ENCODE measurements around the gene CCDC63.

The CCDC63 gene

DNA sequence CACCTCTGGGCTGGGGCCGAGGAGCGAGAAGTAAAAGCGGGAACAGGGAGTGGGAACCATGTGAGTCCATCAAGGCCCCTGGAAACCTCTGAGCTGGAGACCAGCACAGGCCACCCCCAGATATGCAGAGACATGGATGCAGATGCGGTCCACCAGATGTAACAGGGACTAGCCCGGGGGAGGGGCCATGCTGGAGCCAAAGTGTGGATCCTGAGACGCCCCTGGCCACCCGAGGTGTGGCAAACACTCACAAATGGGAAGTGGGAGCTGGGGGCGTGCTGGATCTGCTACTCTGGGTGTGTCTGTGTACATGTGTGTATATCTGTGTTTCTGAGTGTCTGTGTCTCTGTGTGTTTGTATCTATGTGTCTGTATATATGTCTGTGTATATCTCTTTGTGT is 60.8 kb downstream of the CCDC63 start:
- Histone ChIP-seq H3K27me3 (ENCODE audit: insufficient read depth, low read length) (no peaks in the 10 kb centered on the region), H3K4me1 (ENCODE audit: insufficient read depth, low read length) (no peaks in the 10 kb centered on the region), H3K9ac (ENCODE audit: low read depth, low read length) (no peak overlapping the region), H3K27ac (ENCODE audit: low read depth, low read length) (no peak overlapping the region), H3K4me3 (ENCODE audit: low read length) (no peak overlapping the region), H3K36me3 (ENCODE audit: insufficient read depth, low read length) (no peaks in the 10 kb centered on the region), H3K9me3 (ENCODE audit: insufficient read depth, low read depth, low read length) (no peaks in the 10 kb centered on the region)
- 77% methylated on average over 8 of the region's 8 CpGs for WGBS

DNA sequence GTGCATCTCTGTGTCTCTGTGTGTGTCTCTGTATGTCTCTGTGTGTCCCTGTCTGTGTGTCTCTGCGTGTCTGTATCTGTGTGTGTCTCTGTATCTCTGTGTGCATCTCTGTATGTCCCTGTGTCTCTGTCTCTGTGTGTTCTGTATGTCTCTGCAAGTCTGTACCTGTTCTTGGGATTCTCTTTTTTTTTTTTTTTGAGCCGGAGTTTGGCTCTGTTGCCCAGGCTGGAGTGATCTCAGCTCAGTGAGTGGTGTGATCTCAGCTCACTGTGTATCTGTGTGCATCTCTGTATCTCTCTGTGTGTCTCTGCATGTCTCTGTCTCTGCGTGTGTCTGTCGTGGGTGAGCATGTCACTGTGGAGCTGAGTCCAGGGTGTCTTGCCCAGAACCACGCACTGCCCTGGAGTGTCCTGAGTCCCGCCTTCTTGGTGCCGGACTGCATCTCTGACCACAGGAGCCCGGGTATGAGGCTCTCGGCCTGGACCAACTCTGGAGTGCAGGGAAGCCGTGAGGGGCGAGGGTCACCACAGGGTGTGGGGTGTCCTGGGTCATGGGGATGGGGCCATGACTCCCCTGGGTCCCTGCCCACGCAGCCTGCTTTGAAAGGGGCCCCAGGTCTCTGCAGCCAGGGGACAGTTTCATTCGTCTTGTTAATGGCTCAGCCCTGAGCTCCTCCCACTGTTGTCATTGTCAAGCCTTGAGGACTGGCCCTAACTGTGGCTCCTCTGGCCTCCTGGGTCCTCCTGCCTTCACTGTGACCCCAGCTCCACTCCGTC is 61.8 kb downstream of the CCDC63 start:
- H3K4me3 ChIP-seq (ENCODE audit: low read length): no peak overlapping the region
- no peak overlapping the region for H3K27ac ChIP-seq (ENCODE audit: low read depth, low read length)
- H3K27me3 ChIP-seq (ENCODE audit: insufficient read depth, low read length): no peaks in the 10 kb centered on the region
- H3K9me3 ChIP-seq (ENCODE audit: insufficient read depth, low read depth, low read length): no peaks in the 10 kb centered on the region
- H3K4me1 ChIP-seq (ENCODE audit: insufficient read depth, low read length): no peaks in the 10 kb centered on the region
- 81% methylated on average over 14 of the region's 14 CpGs for WGBS
- H3K36me3 ChIP-seq (ENCODE audit: insufficient read depth, low read length): no peaks in the 10 kb centered on the region
- no peak overlapping the region for H3K9ac ChIP-seq (ENCODE audit: low read depth, low read length)

DNA sequence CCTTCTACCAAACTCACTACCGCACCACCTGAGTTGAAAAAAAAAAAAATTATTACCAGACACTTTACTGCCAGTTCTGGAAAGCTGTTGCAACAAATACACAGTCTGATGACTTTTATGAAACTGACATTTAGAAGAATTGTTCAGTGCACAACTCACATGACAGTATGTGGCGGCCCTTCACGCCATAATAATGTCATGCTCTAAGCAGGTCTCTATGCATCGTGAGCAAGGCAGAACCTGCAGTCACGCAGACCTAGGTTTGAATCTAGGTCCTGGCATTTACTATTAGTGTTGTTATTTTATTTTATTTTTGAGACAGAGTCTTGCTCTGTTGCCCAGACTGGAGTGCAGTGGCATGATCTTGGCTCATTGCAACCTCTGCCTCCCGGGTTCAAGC is 65.5 kb downstream of the CCDC63 start:
- Histone ChIP-seq H3K9ac (ENCODE audit: low read depth, low read length) (no peak overlapping the region), H3K27ac (ENCODE audit: low read depth, low read length) (no peak overlapping the region), H3K4me3 (ENCODE audit: low read length) (no peak overlapping the region), H3K4me1 (ENCODE audit: insufficient read depth, low read length) (peaks cover 1% of the 10 kb centered on the region; the same call in 1 of the 2 replicates), H3K27me3 (ENCODE audit: insufficient read depth, low read length) (no peaks in the 10 kb centered on the region), H3K36me3 (ENCODE audit: insufficient read depth, low read length) (no peaks in the 10 kb centered on the region), H3K9me3 (ENCODE audit: insufficient read depth, low read depth, low read length) (no peaks in the 10 kb centered on the region)
- WGBS: 89% methylated on average over 6 of the region's 6 CpGs

GRCh38 chr12:110913119-110914056 is 66.6 kb downstream of the CCDC63 start:
- H3K27me3 ChIP-seq (ENCODE audit: insufficient read depth, low read length): no peaks in the 10 kb centered on the region
- no peak overlapping the region for H3K27ac ChIP-seq (ENCODE audit: low read depth, low read length)
- no peaks in the 10 kb centered on the region for H3K36me3 ChIP-seq (ENCODE audit: insufficient read depth, low read length)
- WGBS: 91% methylated on average over 11 of the region's 14 CpGs
- H3K4me3 ChIP-seq (ENCODE audit: low read length): no peak overlapping the region
- no peak overlapping the region for H3K9ac ChIP-seq (ENCODE audit: low read depth, low read length)
- no peaks in the 10 kb centered on the region for H3K9me3 ChIP-seq (ENCODE audit: insufficient read depth, low read depth, low read length)
- peaks cover 10% of the 10 kb centered on the region; the same call in 1 of the 2 replicates for H3K4me1 ChIP-seq (ENCODE audit: insufficient read depth, low read length)

DNA sequence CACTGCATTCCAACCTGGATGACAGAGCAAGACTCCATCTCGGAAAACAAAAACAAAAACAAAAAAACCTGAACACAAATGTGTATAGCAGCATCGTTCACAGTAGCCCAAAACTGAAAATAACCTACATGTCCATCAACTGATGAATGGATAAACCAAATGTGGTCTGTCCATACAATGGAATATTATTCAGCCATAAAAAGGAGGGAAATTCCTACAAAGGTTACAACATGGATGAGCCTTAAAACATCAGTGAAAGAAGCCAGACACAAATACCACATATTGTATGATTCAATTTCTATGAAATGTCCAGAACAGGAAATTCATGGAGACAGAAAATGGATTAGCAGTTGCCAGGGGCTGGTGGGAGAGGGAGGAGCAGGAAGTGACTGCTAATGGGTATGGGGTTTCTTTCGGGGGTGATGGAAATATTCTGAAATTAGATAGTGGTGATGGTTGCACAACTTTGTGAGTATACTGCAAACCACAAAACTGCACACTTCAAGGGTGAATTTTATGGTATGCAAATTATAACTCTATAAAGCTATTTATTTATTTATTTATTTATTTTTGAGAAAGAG is 69.6 kb downstream of the CCDC63 start:
- no peaks in the 10 kb centered on the region for H3K36me3 ChIP-seq (ENCODE audit: insufficient read depth, low read length)
- 92% methylated on average over 3 of the region's 3 CpGs for WGBS
- no peaks in the 10 kb centered on the region for H3K27me3 ChIP-seq (ENCODE audit: insufficient read depth, low read length)
- peaks cover 19% of the 10 kb centered on the region for H3K4me1 ChIP-seq (ENCODE audit: insufficient read depth, low read length)
- H3K9me3 ChIP-seq (ENCODE audit: insufficient read depth, low read depth, low read length): no peaks in the 10 kb centered on the region
- no peak overlapping the region for H3K4me3 ChIP-seq (ENCODE audit: low read length)
- H3K9ac ChIP-seq (ENCODE audit: low read depth, low read length): no peak overlapping the region
- no peak overlapping the region for H3K27ac ChIP-seq (ENCODE audit: low read depth, low read length)

DNA sequence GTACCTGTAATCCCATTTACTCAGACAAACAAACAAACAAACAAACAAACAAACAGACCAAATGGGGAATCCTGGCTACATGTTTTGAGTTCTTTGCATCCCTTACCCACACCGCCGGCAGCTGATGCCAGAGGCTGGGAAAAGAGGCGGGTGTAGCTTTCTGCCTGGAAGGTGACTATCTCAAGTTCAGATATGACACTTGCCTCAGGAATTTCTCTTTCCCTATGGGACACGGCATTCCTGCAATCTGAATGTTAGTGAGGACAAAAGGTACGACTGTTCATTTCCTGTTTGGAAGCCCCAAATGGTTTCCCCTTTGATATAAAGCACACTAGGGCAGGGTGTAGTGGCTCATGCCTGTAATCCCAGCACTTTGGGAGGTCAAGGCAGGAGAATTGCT is 70.7 kb downstream of the CCDC63 start:
- no peak overlapping the region; the same call in 1 of the 2 replicates for H3K27ac ChIP-seq (ENCODE audit: low read depth, low read length)
- 78% methylated on average over 5 of the region's 5 CpGs for WGBS
- no peaks in the 10 kb centered on the region for H3K27me3 ChIP-seq (ENCODE audit: insufficient read depth, low read length)
- H3K9me3 ChIP-seq (ENCODE audit: insufficient read depth, low read depth, low read length): no peaks in the 10 kb centered on the region
- no peak overlapping the region for H3K9ac ChIP-seq (ENCODE audit: low read depth, low read length)
- peaks cover 19% of the 10 kb centered on the region for H3K4me1 ChIP-seq (ENCODE audit: insufficient read depth, low read length)
- H3K4me3 ChIP-seq (ENCODE audit: low read length): no peak overlapping the region
- no peaks in the 10 kb centered on the region for H3K36me3 ChIP-seq (ENCODE audit: insufficient read depth, low read length)

DNA sequence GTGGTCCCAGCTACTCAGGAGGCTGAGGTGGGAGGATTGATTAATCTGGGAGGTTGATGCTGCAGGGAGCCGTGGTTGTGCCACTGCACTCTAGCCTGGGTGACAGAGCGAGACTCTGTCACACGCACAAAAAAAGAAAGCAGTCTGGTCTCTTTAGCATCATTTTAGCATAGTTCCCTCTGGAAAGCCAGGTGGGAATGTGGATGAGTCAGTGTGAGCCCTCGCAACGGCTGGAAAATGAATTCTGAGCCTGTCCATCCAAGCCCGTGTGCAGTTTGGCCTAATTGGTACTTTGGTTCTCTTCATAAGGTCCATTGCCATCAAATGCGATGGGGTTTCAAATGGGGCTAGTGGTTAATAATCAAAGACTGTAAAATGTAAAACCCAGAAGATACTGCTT is 71.2 kb downstream of the CCDC63 start:
- 76% methylated on average over 7 of the region's 7 CpGs for WGBS
- H3K4me1 ChIP-seq (ENCODE audit: insufficient read depth, low read length): peaks cover 24% of the 10 kb centered on the region
- H3K4me3 ChIP-seq (ENCODE audit: low read length): no peak overlapping the region
- no peak overlapping the region for H3K9ac ChIP-seq (ENCODE audit: low read depth, low read length)
- no peaks in the 10 kb centered on the region for H3K27me3 ChIP-seq (ENCODE audit: insufficient read depth, low read length)
- no peak overlapping the region; the same call in 1 of the 2 replicates for H3K27ac ChIP-seq (ENCODE audit: low read depth, low read length)
- no peaks in the 10 kb centered on the region for H3K36me3 ChIP-seq (ENCODE audit: insufficient read depth, low read length)
- H3K9me3 ChIP-seq (ENCODE audit: insufficient read depth, low read depth, low read length): no peaks in the 10 kb centered on the region

DNA sequence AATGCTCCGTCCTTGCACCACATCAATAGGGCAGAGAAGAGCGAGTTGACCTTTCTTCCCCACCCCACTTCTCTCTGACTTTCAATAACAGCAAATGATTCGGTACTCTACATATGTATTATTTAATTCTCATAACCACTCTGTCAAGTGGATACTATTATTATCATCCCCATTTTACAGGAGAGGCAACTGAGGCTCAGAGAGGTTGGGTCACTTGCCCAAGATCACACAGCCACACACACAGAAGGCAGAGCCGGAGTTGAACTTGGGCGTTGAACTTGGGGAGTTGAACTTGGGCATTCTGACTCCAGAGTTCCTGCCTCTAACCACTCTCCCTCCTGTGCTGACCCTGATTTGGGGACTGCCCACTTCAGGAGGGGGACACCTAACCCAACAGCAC is 72.9 kb downstream of the CCDC63 start:
- H3K4me1 ChIP-seq (ENCODE audit: insufficient read depth, low read length): peaks cover 27% of the 10 kb centered on the region
- WGBS: 95% methylated on average over 5 of the region's 5 CpGs
- H3K27me3 ChIP-seq (ENCODE audit: insufficient read depth, low read length): no peaks in the 10 kb centered on the region
- no peaks in the 10 kb centered on the region for H3K9me3 ChIP-seq (ENCODE audit: insufficient read depth, low read depth, low read length)
- no peak overlapping the region for H3K9ac ChIP-seq (ENCODE audit: low read depth, low read length)
- H3K36me3 ChIP-seq (ENCODE audit: insufficient read depth, low read length): no peaks in the 10 kb centered on the region
- H3K27ac ChIP-seq (ENCODE audit: low read depth, low read length): no peak overlapping the region; the same call in 1 of the 2 replicates
- no peak overlapping the region for H3K4me3 ChIP-seq (ENCODE audit: low read length)

- Histone ChIP-seq H3K9ac (ENCODE audit: low read depth, low read length) (no peak within 1 kb of the TSS), H3K27ac (ENCODE audit: low read depth, low read length) (no peak within 1 kb of the TSS; the same call in 1 of the 2 replicates)
- WGBS: 89% methylated on average over 22 of the region's 22 CpGs
Observed at GRCh38 chr12:110920324-110920910, 73.6 kb downstream of the CCDC63 start, which contains the start of gene MYL2. TSS of gene MYL2 (minus strand) at chr12:110920579. CDS start at chr12:110920529, 50 bp downstream.

DNA sequence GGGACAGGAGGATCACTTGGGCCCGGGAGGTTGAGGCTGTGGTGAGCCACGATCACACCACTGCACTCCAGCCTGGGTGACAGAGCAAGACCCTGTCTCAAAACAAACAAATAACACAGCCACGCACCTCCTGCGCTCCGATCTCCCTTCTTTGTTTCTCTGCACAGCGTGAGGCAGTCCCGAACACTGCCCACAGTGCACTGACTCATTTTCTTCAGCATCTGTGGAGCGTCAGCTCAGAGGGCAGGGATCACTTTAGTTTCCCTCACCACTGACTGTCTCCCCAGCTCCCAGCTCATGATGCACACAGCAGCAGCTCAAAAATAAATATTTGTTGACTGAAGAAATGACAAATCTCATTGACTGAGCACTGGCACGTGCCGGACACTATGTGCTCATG is 74.5 kb downstream of the CCDC63 start:
- H3K36me3 ChIP-seq (ENCODE audit: insufficient read depth, low read length): no peaks in the 10 kb centered on the region
- H3K9ac ChIP-seq (ENCODE audit: low read depth, low read length): no peak overlapping the region
- WGBS: 90% methylated on average over 10 of the region's 10 CpGs
- no peaks in the 10 kb centered on the region for H3K9me3 ChIP-seq (ENCODE audit: insufficient read depth, low read depth, low read length)
- no peaks in the 10 kb centered on the region for H3K27me3 ChIP-seq (ENCODE audit: insufficient read depth, low read length)
- H3K4me1 ChIP-seq (ENCODE audit: insufficient read depth, low read length): peaks cover 27% of the 10 kb centered on the region
- no peak overlapping the region for H3K27ac ChIP-seq (ENCODE audit: low read depth, low read length)
- H3K4me3 ChIP-seq (ENCODE audit: low read length): no peak overlapping the region

More at GRCh38 chr12:110920324-110920910, 73.6 kb downstream of the CCDC63 start, which contains the start of gene MYL2:
- Histone ChIP-seq H3K27me3 (ENCODE audit: insufficient read depth, low read length) (no peaks in the 10 kb centered on the region), H3K4me1 (ENCODE audit: insufficient read depth, low read length) (peaks cover 27% of the 10 kb centered on the region), H3K4me3 (ENCODE audit: low read length) (no peak within 1 kb of the TSS), H3K9me3 (ENCODE audit: insufficient read depth, low read depth, low read length) (no peaks in the 10 kb centered on the region), H3K36me3 (ENCODE audit: insufficient read depth, low read length) (no peaks in the 10 kb centered on the region)

Measured in HUES64 (cell line).